Testis (tissue), 2 donors: Measurements from ENCODE around the gene IDH3B.

Experiments
- CTCF ChIP-seq, 3 experiments: fragments of 450-650 bp in 2 of 3; fragments of 200-600 bp in 1 of 3; sonication (generic) in 1 of 3; IDR thresholded peaks; one replicate each; pipeline ENCODE4 v1.5.1; 2016 to 2019; ENCODE audit warnings: antibody characterized with exemption in 3 of 3, mild to moderate bottlenecking in 2 of 3, moderate library complexity in 1 of 3
- POLR2A ChIP-seq: fragments of 450-650 bp; IDR thresholded peaks from one replicate; pipeline ENCODE4 v1.6.1; 2017; ENCODE audit warnings: antibody characterized with exemption, mild to moderate bottlenecking, moderate library complexity

GRCh38 chr20:2673453-2673852 is 9.4 kb upstream of the IDH3B start:
- TF ChIP-seq CTCF (IDR thresholded peaks at IDR 0.05) (no peak), POLR2A (no peak)
